Stimulated activated naive CD4-positive, alpha-beta T cell (primary cell): Measurements from ENCODE around the gene LRRC3C.
"Not testable (repeated sequence)": the region's sequence is repeated elsewhere in the genome, so short reads cannot be mapped to it uniquely, and the experiment has no call there.

Experiments used
- DNase-seq, 6 experiments: peaks; one replicate each; lab custom pipeline; 2025; lab: John Stamatoyannopoulos, UW

LRRC3C gene

DNA sequence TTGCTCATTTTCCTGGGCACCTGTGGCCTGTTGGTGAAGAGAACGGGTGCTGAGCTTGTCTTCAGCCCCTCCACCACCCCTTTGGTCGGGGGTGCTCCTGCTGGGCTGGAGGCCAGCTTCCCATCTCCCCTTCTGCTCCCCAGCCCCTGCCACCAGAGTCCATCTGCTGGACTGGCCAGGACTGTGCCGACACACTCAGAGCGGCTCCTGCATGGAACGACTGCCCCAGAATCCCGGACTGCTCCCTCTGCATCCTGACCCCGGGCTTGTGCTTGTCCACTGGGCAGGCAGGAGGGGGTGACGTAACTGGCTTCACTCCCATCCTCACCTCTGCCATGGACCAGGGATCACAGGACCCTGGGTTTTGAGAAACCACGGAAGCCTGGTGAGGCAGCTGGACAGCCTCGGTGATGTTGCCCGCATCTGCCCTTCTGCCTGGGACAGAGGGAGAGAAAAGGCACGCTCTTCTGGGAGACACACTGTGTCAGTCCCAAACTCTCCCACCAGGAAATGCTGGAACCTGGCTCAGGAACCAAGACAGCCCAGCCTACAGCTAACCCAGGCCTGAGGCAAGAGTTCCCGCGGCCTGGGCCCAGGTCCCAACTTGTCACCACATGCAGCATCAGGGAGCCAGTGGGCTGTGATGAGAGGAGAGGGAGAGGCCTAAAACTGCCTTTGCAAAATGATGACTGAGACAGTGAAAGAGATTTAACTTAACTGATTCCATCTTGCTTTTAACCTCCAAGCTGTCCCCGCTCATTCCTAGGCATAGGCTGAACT lies 19.2 kb downstream of the LRRC3C start:
- no peak for DNase-seq

DNA sequence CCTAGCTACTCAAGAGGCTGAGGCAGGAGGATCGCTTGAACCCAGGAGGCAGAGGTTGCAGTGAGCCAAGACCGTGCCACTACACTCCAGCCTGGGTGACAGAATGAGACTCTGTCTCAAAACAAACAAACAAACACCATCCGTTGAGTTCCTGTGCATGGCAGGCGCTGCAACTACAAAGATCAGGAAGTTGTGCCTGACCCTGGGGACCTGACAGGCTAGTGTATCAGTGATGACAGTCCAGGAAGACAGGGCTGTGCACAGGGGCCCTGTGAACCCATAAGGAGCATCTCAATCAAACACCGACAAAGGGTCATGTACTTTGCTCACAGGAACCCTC lies 20.9 kb downstream of the LRRC3C start:
- not testable (repeated sequence) for DNase-seq

DNA sequence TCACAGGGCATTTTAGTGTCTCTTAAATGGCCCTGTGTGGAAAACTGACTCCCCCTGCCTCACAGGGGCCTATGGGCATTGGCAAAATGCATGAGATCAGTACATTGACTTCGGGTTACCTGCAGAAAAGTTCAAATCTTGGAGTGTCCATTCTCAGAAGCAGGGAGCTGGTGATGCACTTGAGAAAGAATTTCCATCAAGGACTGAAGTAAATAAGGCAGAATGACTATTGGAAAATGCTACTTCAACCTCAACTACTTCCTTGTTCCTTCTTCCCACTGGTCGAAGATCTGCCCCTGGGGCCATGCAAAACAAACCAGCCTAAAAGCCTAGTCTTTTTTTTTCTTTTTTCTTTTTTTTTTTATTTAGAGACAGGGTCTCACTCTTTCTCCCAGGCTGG lies 21.5 kb downstream of the LRRC3C start:
- DNase-seq, result no peak

DNA sequence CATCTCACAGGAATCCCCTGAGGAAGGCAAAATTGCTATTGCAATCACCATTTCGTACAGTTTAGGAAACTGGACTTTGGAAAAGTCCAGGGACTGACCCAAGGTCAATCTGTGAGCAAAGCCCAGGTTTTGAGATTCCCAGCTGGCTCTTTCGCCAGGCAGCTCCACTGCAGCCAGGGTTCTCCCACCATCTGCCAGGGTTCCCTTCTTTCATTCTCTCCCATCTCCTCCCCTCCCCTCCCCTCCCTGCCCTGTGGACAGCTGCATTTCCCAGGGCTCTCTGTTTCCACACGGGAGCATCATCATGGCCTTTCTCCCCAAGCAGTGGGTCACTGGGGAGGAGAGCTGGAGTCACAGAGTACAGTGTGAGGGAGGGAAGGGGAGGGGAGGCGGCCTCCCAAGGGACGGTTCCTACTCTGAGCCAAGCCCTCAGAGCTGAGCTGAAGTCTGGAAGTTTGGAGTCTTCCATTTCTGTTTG lies 23.4 kb downstream of the LRRC3C start:
- DNase-seq, result no peak

DNA sequence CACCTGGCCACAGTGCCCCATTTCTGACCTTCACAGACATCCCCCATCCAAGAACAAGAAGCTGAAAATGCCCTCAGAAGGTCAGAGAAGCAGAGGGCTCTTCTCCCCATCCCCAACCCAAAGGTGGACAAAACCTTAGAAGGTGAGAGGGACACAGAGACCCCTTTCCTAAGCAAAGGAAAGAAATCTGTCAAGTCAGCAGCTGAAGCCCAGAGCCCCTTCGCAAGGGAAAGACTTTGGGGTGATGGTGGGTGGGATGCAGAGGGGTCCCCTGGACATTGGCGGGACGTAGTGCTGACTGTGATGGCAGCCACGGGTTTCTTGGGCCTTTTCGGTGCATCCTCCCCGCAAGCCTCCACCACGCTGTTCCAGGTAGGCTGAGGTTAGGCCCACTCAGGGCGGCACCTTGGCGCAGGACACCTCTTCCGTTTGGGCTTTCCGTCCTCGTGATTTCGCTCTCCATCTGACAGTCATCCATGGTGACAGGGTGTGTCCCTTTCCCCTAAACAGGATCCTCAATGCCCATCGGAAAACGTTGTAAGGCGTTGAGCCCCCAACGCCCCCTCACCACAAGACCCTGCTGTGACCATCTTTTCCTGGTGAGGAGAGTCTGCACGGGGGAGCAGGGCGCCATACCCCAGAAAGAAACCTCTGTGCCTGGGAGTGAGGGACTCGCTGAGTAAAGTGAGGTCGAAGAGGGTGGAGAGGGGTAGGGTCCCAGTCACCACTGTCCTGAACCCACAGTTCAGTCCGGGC lies 24.6 kb downstream of the LRRC3C start:
- DNase-seq, result peak in 1 of 6 experiments; percentile 19

DNA sequence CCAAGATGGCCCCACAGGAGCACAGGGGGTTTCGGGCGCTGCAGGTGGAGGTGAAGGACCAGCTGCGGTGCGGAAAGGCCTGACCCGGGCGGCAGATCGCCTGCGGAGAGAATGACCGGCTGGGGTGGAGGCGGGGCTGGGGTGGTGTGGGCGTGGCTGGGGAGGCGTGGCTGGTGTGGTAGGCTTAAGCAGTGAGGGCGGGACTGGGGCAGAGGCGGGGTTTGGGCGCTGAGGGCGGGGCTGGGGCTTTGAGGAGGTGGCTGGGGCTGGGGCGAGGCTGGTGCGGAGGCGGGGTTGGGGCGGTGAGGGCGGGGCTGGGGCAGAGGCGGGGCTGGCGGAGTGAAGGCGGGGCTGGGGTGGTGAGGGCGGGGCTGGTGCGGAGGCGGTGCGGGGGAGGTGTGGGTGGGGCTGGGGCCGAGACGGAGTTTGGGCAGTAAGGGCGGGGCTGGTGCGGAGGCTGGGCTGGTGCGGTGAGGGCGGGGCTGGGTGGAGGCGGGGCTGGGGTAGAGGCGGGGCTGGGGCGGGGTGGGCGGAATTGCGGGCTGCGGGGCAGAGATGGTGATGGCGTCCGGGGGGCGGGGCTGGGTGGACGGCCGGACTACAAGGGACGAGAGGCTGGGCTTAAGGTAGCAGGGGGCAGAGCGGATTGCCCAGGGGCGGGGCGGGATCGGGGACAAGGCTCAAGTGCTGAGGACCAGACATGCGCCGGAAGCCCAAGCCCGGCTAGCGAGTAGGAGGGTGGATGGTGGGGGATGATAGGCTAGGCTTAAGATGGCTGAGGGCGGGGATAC lies 25.3 kb downstream of the LRRC3C start:
- DNase-seq, result peak; percentile 91 to 98 (median 94)

DNA sequence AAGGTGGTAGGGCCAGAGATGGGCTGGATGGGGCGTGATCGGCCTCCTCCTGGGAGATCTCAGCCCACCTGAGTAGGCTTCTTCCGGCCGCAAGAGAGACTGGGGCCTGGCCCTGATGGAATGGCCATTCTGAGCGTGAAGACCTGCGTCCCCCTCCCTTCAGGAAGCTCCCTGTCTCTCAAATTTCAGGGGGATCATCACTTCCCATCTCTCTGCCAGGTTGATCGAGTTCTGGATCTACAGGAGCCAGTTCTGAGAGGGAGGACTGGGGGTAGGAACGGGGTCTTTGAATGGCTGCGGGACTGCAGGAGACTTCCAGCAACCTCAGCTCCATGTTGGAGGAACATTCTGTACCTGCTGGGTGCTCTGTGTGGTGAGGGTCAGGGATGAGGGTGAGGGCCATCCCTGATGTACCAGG lies 25.9 kb downstream of the LRRC3C start:
- no peak for DNase-seq

DNA sequence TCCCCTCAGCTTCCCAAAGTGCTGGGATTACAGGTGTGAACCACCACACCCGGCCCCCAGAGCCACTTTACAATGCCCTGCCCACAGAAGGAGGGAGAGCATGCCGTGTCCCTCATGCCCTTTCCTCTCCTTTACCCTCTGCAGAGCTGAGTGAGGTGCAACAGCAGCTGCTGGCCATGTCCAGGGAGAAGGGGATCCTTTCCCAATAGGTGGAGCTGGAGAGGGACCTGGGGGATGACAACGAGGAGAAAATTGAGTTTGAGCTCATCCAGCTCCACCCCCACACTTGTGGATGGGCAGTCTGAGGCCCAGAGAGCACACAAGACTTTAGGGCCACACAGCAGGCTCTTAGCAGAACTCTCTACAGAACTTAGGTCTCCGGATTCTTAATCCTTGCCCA lies 27.3 kb downstream of the LRRC3C start:
- no peak for DNase-seq

DNA sequence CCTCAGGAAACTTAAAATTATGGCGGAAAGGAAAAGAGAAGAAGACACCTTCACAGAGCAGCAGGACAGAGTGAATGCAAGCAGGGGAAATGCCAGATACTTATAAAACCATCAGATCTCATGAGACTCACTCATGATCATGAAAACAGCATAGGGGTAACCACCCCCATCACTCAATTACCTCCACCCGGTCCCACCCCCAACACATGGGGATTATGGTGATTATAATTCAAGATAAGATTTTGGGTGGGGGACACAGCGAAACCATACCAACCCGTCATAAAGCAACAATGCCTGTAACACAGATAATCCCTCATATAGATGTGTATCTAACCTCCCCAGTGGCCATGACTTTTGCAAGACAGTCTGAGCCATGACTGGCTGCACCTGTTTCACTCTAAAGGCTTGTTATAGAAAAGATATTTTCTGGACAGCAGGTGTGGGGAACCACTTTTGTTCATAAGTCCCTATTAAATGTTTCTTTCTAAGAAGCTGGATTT lies 28.2 kb downstream of the LRRC3C start:
- DNase-seq, result no peak

DNA sequence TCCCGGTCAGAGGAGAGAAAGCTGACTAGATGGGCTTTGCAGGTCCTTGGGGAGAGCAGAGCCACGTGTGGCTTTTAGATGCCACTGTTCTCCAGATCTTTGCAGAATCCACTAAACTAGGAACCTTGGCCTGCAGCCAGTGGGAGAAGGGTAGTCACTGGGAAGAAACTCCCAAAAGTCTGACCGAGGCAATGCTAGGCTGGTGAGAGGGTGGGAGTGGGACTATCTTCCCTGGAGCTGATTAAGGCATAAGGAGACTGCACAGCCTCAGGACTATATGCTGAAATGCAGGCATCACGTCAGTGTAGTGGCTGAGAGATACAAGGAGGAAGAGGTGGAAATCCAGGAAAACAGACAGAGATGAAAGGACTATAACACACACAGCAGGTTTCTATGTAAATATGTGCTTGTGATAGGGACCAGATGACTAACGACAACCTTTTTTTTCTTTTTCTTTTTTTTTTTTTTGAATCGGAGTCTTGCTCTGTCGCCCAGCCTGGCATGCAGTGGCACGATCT lies 33.1 kb downstream of the LRRC3C start:
- DNase-seq, result no peak

DNA sequence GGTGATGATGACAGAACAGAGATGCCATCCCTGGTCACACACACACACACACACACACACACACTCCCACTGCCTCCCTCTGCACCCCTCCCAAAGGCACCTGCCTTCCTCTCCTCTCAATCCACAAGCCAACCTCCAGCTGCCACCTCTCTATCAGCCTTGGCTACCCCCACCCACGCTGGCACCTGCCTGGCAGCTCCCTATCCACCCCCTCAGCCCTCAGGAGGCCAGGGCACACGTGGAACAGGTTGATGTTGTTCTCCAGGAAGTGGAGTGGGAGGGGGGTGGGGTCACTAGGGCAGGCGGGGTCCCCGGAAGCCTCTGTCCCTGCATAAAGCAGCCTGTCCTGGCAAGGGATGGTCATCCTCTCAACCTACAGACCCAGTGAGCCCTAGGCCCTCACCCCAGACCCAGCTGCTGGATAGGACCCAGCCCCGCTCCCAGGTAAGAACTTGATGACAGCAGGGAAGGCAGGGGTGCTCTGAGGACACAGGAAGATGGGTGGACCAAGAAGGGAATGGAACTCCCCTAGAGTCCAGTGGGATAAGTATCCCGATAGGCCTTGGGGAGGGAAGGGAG lies 35.2 kb downstream of the LRRC3C start, which contains the start of gene GSDMA:
GSDMA (plus strand) TSS at position 363 of the 579 bp plus-strand sequence. CDS start 2,684 bp downstream, outside the sequence.
- DNase-seq, result peak in 3 of 6 experiments; percentile 11 to 16 (median 12)

DNA sequence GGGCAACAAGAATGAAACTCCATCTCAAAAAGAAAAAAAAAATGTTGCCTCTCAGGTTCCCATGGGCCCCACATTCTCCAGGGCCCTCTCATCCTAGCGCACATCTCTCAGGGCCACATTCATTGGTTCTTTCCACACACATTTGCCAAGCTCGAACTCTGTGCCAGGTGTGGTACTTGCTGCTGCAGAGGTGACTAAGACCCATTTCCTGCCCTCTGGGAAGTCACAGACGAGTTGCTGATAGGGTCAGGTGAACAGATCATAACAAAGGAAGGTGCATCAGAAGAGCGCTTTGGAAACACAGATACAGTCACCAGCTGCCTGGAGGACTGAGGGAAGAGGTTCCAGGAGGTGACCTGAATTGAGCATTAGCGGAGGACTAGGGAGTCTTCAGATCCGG lies 36.3 kb downstream of the LRRC3C start:
- DNase-seq, result peak in 4 of 6 experiments; percentile 16 to 34 (median 20)

DNA sequence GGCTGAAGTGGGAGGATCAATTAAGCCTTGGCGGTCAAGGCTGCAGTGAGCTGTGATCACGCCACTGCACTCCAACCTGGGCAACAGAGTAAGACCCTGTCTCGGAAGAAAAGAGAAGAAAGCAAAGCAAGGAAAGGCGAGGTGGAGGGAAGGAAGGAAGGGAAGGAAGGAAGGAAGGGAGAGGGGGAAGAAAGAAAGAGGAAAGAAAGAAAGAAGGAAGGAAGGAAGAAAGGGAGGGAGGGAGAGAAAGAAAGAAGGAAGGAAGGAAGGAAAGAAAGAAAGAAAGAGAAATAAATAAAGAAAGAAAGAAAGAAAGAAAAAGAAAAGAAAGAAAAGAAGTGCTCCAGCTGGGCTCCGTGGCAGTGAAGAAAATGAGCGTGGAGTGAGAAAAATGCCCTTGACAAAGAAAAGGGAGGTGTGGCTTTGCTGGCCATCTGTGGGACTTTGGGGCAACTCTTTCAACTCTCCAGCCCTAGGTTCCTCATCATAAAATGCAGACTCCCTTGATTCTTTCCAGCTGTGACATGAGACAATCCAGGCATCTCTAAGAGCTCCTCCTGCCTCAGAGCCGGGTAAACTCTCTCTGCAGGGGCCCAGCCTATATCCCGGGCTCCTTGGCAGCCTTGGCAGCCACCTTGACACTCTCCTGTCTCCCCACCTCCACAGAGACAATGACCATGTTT lies 37.6 kb downstream of the LRRC3C start:
- no peak for DNase-seq

DNA sequence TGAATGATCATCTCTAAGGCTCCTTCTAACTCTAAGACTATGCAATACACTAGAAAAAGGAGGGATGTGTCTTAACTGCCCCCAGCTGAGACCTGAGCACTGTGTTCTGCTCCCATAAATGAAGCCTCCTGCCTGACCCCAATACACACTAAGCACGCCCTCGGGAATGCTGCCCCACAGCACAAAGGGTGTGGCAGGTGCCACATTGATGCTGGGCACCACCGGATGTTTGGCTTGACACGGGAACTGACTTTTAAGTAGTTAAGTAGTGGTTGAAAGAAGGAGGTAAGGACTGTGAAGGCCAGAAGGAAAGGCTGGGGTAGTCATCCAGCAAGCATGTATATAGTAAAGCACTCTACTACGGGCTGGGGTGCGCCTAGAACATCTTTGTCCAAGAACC lies 39.2 kb downstream of the LRRC3C start:
- no peak for DNase-seq

DNA sequence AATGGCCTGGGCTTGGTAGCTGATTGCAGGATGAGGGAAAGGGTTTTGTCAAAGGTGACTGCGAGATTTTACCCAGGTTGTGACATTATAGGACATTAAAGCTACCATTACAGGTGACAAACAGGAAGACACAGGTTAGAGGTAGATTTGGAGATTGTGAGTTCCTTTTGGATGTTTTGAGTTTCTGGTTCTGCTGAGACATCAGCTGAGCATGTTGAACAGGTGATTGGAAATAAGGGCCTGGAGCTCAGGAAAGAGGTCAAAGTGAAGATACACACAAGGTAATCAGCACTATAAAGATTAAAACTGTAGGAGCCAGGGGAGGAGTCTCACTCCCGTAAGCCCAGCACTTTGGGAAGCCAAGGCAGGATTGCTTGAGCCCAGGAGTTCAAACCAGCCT lies 41.2 kb downstream of the LRRC3C start:
- DNase-seq, result no peak

DNA sequence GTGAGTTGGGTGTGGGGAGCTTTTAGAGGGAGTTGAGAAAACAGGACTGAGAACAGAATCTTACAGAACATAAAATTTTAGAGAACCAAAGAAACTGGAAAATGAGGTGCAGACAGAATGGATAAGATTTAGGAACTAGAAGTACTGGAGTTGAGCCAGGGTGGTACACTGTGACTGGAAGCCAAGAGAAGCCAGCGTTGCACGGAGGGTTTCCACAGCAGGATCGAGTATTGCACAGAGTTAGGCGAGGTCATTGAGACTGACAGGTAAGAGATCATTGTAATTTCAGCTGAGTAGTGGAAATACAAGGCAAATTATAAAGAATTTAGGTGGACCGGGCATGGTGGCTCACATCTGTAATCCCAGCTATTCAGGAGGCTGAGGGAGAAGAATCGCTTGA lies 41.8 kb downstream of the LRRC3C start:
- DNase-seq, result no peak

DNA sequence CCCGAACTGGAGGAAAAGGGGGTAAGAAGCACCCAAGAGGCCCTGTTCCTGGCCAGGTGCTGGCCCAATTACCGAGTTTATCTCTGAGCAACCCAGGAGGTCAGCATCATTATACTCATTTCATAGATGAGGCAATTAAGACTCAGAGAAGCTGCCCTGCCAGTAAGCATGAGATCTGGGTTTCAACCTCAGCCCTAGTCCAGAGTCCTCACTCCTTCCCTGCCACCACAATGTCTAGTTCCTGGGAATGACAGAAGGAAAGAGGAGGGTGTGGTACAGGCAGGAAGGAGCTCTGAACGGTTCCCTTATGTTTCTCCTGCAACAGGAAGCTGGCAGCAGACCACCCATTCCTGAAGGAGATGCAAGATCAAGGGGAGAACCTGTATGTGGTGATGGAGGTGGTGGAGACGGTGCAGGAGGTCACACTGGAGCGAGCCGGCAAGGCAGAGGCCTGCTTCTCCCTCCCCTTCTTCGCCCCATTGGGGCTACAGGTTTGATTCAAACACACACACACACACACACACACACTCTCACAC lies 42.7 kb downstream of the LRRC3C start:
- no peak for DNase-seq

DNA sequence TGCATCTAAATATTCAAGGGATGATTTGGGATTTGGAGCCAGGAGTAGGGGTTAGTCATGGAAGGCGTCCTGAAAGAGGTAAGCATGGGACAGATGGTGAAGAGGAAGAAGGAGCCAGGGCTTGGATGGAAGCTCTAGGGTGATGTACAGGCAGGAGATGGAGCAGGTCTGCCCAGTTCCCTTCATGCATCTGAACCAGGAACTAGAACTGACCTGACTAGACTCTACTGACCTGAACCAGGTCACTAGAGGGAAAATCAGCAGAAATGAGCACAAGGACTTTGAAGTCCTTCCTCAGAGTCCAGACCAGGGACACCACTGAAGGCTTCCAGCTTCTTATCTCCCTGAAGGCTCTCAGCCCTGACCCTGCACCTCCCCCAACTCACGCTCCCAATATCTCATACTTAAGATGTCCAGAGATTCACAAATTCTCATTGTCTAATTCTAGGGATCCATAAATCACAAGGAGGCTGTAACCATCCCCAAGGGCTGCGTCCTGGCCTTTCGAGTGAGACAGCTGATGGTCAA lies 43.6 kb downstream of the LRRC3C start:
- no peak for DNase-seq

DNA sequence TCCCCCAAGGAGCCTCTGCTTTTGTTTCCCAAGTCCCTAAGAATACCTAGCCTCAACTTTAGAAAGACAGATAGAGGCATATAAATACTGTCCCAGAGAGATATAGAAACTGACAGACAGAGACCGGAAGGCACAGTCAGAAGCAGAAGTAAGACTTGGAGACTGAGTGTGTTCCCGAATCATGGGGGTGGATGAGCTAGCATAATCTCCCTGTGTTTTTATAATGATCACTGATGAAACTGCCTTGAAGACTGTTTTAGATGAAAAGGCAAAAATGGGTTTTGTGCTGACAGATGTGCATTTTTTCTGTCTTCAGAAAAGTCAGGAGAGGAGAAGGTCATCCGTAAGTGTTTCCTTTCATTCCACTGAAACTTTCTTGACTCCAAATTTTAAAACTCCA lies 44.7 kb downstream of the LRRC3C start:
- no peak for DNase-seq

DNA sequence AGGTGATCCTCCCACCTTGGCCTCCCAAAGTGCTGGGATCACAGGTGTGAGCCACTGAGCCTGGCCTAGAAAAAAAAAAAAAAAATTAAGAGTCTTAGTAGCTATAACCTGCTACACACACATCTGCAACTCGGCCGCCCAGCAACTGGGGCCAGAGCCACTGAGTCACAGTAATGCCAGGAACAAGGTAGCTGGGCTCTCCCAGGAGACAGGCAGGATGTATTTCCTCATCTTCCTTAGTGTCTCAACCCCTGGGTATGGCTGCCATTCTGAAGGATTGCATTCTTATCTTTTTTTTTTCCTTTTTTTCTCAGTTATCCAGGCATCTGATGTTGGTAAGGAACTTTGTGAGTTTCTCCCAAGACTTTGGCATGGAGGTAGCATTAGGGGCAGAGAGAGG lies 46.0 kb downstream of the LRRC3C start:
- no peak for DNase-seq
